H9 (cell line): ENCODE data around the gene MICB. TPM values are rescaled to one million over a fixed set of nuclear protein-coding genes. Genes with fewer than 3 reads are reported as not detected.

Experiments used
- DNase-seq: peaks from one replicate; pipeline ENCODE4 v3.0.0-alpha.2; 2017
- H2AFZ ChIP-seq: one replicate; pipeline ENCODE4 v1.6.1; 2013; ENCODE audit warnings: mild to moderate bottlenecking, low read length, control low read depth, moderate library complexity
- H2AK5ac ChIP-seq: 2 replicates; pipeline ENCODE4 v1.6.1; 2013; ENCODE audit warnings: low read length, control low read depth, mixed read lengths; ENCODE audit not compliant: insufficient read length
- H2BK120ac ChIP-seq: one replicate; pipeline ENCODE4 v1.6.1; 2013; ENCODE audit warnings: low read depth, mild to moderate bottlenecking, low read length, control low read depth, inconsistent platforms; ENCODE audit not compliant: poor library complexity, severe bottlenecking
- H2BK12ac ChIP-seq: 2 replicates; pipeline ENCODE4 v1.6.1; 2013; ENCODE audit warnings: low read length, control low read depth, mixed read lengths, low read depth; ENCODE audit not compliant: insufficient read length
- H2BK15ac ChIP-seq: 2 replicates; pipeline ENCODE4 v1.6.1; 2013; ENCODE audit warnings: low read depth, low read length, control low read depth
- H2BK20ac ChIP-seq: one replicate; pipeline ENCODE4 v1.6.1; 2013; ENCODE audit warnings: low read depth, mild to moderate bottlenecking, low read length, control low read depth, inconsistent platforms; ENCODE audit not compliant: poor library complexity, severe bottlenecking
- H2BK5ac ChIP-seq: 2 replicates; pipeline ENCODE4 v1.6.1; 2013; ENCODE audit warnings: low read length, control low read depth, mixed read lengths; ENCODE audit not compliant: insufficient read length
- H3K14ac ChIP-seq: 2 replicates; pipeline ENCODE4 v1.6.1; 2013; ENCODE audit warnings: low read length, control low read depth; ENCODE audit not compliant: insufficient read depth
- H3K18ac ChIP-seq: 2 replicates; pipeline ENCODE4 v1.6.1; 2013; ENCODE audit warnings: low read depth, mild to moderate bottlenecking, mixed read lengths, low read length, control low read depth; ENCODE audit not compliant: insufficient read length
- H3K23ac ChIP-seq: 2 replicates; pipeline ENCODE4 v1.6.1; 2013; ENCODE audit warnings: low read length, control low read depth, mixed read lengths, low read depth; ENCODE audit not compliant: insufficient read length
- H3K23me2 ChIP-seq: 2 replicates; pipeline ENCODE4 v1.6.1; 2013; ENCODE audit warnings: low read depth, mild to moderate bottlenecking, mixed read lengths, low read length, control low read depth; ENCODE audit not compliant: insufficient read length, poor library complexity, severe bottlenecking
- H3K27ac ChIP-seq: 2 replicates; pipeline ENCODE4 v1.5.1; 2013; ENCODE audit warnings: low read length, control low read depth, mixed read lengths, low read depth; ENCODE audit not compliant: insufficient read length
- H3K27me3 ChIP-seq: 2 replicates; pipeline ENCODE4 v1.6.1; 2013; ENCODE audit warnings: low read length, control low read depth, inconsistent platforms; ENCODE audit not compliant: insufficient read depth
- H3K4ac ChIP-seq: 2 replicates; pipeline ENCODE4 v1.6.1; 2013; ENCODE audit warnings: low read depth, mild to moderate bottlenecking, control low read depth, inconsistent platforms, low read length, moderate library complexity
- H3K4me1 ChIP-seq: 2 replicates; pipeline ENCODE4 v1.6.1; 2013; ENCODE audit warnings: low read length, control low read depth, inconsistent platforms; ENCODE audit not compliant: insufficient read depth
- H3K4me2 ChIP-seq: 2 replicates; pipeline ENCODE4 v1.6.1; 2013; ENCODE audit warnings: low read length, control low read depth, mixed read lengths; ENCODE audit not compliant: insufficient read length, insufficient read depth
- H3K56ac ChIP-seq: 2 replicates; pipeline ENCODE4 v1.6.1; 2013; ENCODE audit warnings: low read depth, mild to moderate bottlenecking, mixed read lengths, low read length, control low read depth; ENCODE audit not compliant: insufficient read length
- H3K79me1 ChIP-seq: 2 replicates; pipeline ENCODE4 v1.6.1; 2013; ENCODE audit warnings: low read depth, mild to moderate bottlenecking, moderate library complexity, low read length, control low read depth, inconsistent platforms; ENCODE audit not compliant: insufficient read depth, poor library complexity, severe bottlenecking
- H3K79me2 ChIP-seq: 2 replicates; pipeline ENCODE4 v1.6.1; 2013; ENCODE audit warnings: low read length, control low read depth, inconsistent platforms; ENCODE audit not compliant: insufficient read depth
- H3K9ac ChIP-seq: 2 replicates; pipeline ENCODE4 v1.6.1; 2013; ENCODE audit warnings: low read length, control low read depth, mixed read lengths; ENCODE audit not compliant: insufficient read length; ENCODE audit errors: extremely low read depth
- H3K9me3 ChIP-seq: one replicate; pipeline ENCODE4 v1.6.1; 2013; ENCODE audit warnings: low read depth, low read length, inconsistent platforms; ENCODE audit not compliant: control insufficient read depth
- H3T11ph ChIP-seq: one replicate; pipeline ENCODE4 v1.6.1; 2013; ENCODE audit warnings: mild to moderate bottlenecking, low read length, control low read depth, inconsistent platforms
- H4K20me1 ChIP-seq: one replicate; pipeline ENCODE4 v1.6.1; 2013; ENCODE audit not compliant: control insufficient read depth, insufficient read length, insufficient read depth
- H4K5ac ChIP-seq: 2 replicates; pipeline ENCODE4 v1.6.1; 2013; ENCODE audit warnings: low read depth, mild to moderate bottlenecking, mixed read lengths, low read length, control low read depth; ENCODE audit not compliant: insufficient read length
- H4K8ac ChIP-seq: replicated peaks from 2 replicates; pipeline ENCODE4 v1.6.1; 2013; ENCODE audit warnings: low read length, control low read depth, mixed read lengths, low read depth; ENCODE audit not compliant: insufficient read length
- H4K91ac ChIP-seq: 2 replicates; pipeline ENCODE4 v1.6.1; 2013; ENCODE audit warnings: low read depth, mild to moderate bottlenecking, moderate library complexity, mixed read lengths, low read length, control low read depth; ENCODE audit not compliant: insufficient read length
- H3K27ac Mint-ChIP-seq, 3 experiments: 2 replicates in 2 of 3; 3 replicates in 1 of 3; pipeline ENCODE4 v1.8.0; 2020 to 2021; ENCODE audit warnings: mixed read lengths in 3 of 3, mild to moderate bottlenecking in 1 of 3, moderate library complexity in 1 of 3
- H3K27me3 Mint-ChIP-seq: 2 replicates; pipeline ENCODE4 v1.8.0; 2021; ENCODE audit warnings: low read depth, mild to moderate bottlenecking, moderate library complexity, mixed read lengths
- H3K36me3 Mint-ChIP-seq, 3 experiments: 2 replicates in 2 of 3; 3 replicates in 1 of 3; pipeline ENCODE4 v1.8.0; 2020 to 2021; ENCODE audit warnings: low read depth in 3 of 3, mixed read lengths in 3 of 3; ENCODE audit not compliant: insufficient read depth in 1 of 3
- H3K4me1 Mint-ChIP-seq, 2 experiments: 2 replicates each; pipeline ENCODE4 v1.8.0; 2020; ENCODE audit warnings: mixed read lengths in 2 of 2
- H3K4me3 Mint-ChIP-seq, 2 experiments: 2 replicates in 1 of 2; 3 replicates in 1 of 2; pipeline ENCODE4 v1.8.0; 2020 to 2021; ENCODE audit warnings: mild to moderate bottlenecking in 2 of 2, mixed read lengths in 2 of 2, moderate library complexity in 1 of 2
- H3K9me3 Mint-ChIP-seq, 2 experiments: 2 replicates in 1 of 2; 3 replicates in 1 of 2; pipeline ENCODE4 v1.8.0; 2020; ENCODE audit warnings: mild to moderate bottlenecking in 2 of 2, mixed read lengths in 2 of 2, moderate library complexity in 1 of 2
- CTCF ChIP-seq: fragments of 200-600 bp; sonication (generic); conservative IDR thresholded peaks from 3 replicates; pipeline ENCODE4 v1.8.0; 2021; ENCODE audit warnings: antibody characterized with exemption, mild to moderate bottlenecking
- WGBS: extraction: QIAGEN DNeasy Blood & Tissue Kit; methylation state at CpG from one replicate; pipeline ENCODE4 v1.1.7; 2013; ENCODE audit warnings: missing lambda C conversion rate, low lambda C conversion rate, mixed read lengths; ENCODE audit not compliant: insufficient read length; ENCODE audit errors: extremely low coverage; 5-methylcytosine and 5-hydroxymethylcytosine counted together
- total RNA-seq: library from RNA; stranded (reverse); gene quantifications from 2 replicates; pipeline ENCODE4 v1.2.1, GENCODE V29; 2021

MICB gene
- total RNA-seq, 1 experiment from 2014 or later, result 6.2 TPM

GRCh38 chr6:31544676-31545075 lies 46.7 kb downstream of the MICB start:
- no peak overlapping the region for H4K8ac ChIP-seq
- no peak overlapping the region for H2AFZ ChIP-seq
- H2BK20ac ChIP-seq, result no peak overlapping the region
- H3K56ac ChIP-seq, result no peak overlapping the region
- no peaks in the 10 kb centered on the region for H3K9me3 ChIP-seq
- no peak overlapping the region for H3K4me2 ChIP-seq
- WGBS, result no CpG with 5 or more reads among the region's 2 CpGs
- no peak for DNase-seq
- no peak overlapping the region for H3T11ph ChIP-seq
- no peak overlapping the region for H3K14ac ChIP-seq
- no peak overlapping the region for H2BK120ac ChIP-seq
- no peak overlapping the region for H3K27ac ChIP-seq
- H4K20me1 ChIP-seq, result no peaks in the 10 kb centered on the region
- H3K18ac ChIP-seq, result no peak overlapping the region
- peaks cover 17% of the 10 kb centered on the region for H3K79me2 ChIP-seq
- Mint-ChIP-seq H3K4me3 (no peak overlapping the region), H3K9me3 (no peaks in the 10 kb centered on the region; a peak in 1 of 5 replicates), H3K36me3 (peaks cover 23 to 35% (median 34%) of the 10 kb centered on the region in 3 experiments), H3K27ac (peak overlapping the region in 1 of 3 experiments; percentile 1; a peak in 1 of 7 replicates), H3K4me1 (peaks cover 29 to 39% of the 10 kb centered on the region in 2 experiments), H3K27me3 (no peaks in the 10 kb centered on the region)
- H2AK5ac ChIP-seq, result no peak overlapping the region
- H3K4me1 ChIP-seq, result peaks cover 2% of the 10 kb centered on the region; the same call in 1 of the 2 replicates
- H2BK15ac ChIP-seq, result no peak overlapping the region
- H3K23ac ChIP-seq, result no peak overlapping the region
- H2BK5ac ChIP-seq, result no peak overlapping the region
- no peaks in the 10 kb centered on the region for H3K27me3 ChIP-seq
- no peak overlapping the region for H4K91ac ChIP-seq
- no peak overlapping the region for H4K5ac ChIP-seq
- H3K9ac ChIP-seq, result no peak overlapping the region
- no peak for TF ChIP-seq CTCF
- no peak overlapping the region for H2BK12ac ChIP-seq
- peaks cover 3% of the 10 kb centered on the region for H3K79me1 ChIP-seq
- peaks cover 5% of the 10 kb centered on the region for H3K23me2 ChIP-seq
- H3K4ac ChIP-seq, result no peak overlapping the region
